Adipocyte (in vitro differentiated cells): ENCODE results near the gene ARHGEF9.

Experiments
- DNase-seq: peaks from one replicate; pipeline ENCODE4 v3.0.0-alpha.2; 2015; ENCODE audit warnings: low read depth
- H3K27me3 ChIP-seq: replicated peaks from 2 replicates; pipeline ENCODE4 v1.7.0; 2013; ENCODE audit warnings: mild to moderate bottlenecking, low read length, moderate library complexity; ENCODE audit not compliant: control insufficient read depth, insufficient read depth
- H3K36me3 ChIP-seq: 2 replicates; pipeline ENCODE4 v1.7.0; 2013; ENCODE audit warnings: low read length, mild to moderate bottlenecking, moderate library complexity; ENCODE audit not compliant: control insufficient read depth, insufficient read depth, severe bottlenecking
- H3K4me1 ChIP-seq: 2 replicates; pipeline ENCODE4 v1.7.0; 2013; ENCODE audit warnings: mild to moderate bottlenecking, low read length, moderate library complexity; ENCODE audit not compliant: control insufficient read depth, insufficient read depth
- H3K4me3 ChIP-seq: 2 replicates; pipeline ENCODE4 v1.7.0; 2013; ENCODE audit warnings: mild to moderate bottlenecking, low read length, moderate library complexity
- H3K9ac ChIP-seq: 2 replicates; pipeline ENCODE4 v1.7.0; 2013; ENCODE audit warnings: mild to moderate bottlenecking, low read length, moderate library complexity
- H3K9me3 ChIP-seq: 2 replicates; pipeline ENCODE4 v1.7.0; 2013; ENCODE audit warnings: mild to moderate bottlenecking, low read length, moderate library complexity; ENCODE audit not compliant: control insufficient read depth

The ARHGEF9 gene

DNA sequence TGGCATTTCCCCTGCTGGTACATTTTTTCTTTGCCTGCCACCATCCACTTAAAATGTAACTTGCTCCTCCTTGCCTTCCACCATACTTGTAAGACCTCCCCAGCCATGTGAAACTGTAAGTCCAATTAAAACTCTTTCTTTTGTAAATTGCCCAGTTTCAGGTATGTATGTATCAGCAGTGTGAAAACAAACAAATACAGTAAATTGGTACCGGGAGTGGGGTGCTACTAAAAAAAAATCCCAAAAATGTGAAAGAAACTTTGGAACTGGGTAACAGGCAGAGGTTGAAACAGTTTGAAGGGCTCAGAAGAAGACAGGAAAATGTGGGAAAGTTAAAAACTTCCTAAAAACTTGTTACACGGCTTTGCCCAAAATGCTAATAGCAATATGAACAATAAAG lies 16.3 kb downstream of the ARHGEF9 start:
- Histone ChIP-seq H3K36me3 (no peaks in the 10 kb centered on the region), H3K4me3 (no peak overlapping the region), H3K9me3 (peaks cover 41% of the 10 kb centered on the region), H3K4me1 (no peaks in the 10 kb centered on the region), H3K9ac (no peak overlapping the region), H3K27me3 (no peaks in the 10 kb centered on the region)
- no peak for DNase-seq

DNA sequence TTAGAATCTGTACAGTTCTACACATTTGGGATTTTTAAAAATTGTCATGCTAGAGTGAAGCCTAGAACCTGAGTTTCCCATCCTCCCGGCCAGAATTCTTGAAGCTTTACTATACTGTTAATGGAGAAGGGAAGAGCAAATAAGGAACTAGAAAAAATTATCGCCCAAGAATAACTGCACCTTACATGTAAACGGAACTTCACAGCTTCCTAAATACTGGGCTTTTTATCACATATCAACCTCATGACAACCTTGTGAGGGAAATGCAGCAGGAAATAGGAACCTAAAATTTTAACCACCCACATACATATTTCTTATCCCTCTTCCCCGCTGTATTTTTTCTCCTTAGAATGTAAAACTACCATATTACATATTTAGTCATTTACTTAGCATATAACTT lies 19.3 kb downstream of the ARHGEF9 start:
- no peaks in the 10 kb centered on the region for H3K4me1 ChIP-seq
- H3K9me3 ChIP-seq: peaks cover 24% of the 10 kb centered on the region
- DNase-seq: no peak
- H3K4me3 ChIP-seq: no peak overlapping the region
- H3K36me3 ChIP-seq: no peaks in the 10 kb centered on the region
- peaks cover 5% of the 10 kb centered on the region for H3K27me3 ChIP-seq
- no peak overlapping the region for H3K9ac ChIP-seq

DNA sequence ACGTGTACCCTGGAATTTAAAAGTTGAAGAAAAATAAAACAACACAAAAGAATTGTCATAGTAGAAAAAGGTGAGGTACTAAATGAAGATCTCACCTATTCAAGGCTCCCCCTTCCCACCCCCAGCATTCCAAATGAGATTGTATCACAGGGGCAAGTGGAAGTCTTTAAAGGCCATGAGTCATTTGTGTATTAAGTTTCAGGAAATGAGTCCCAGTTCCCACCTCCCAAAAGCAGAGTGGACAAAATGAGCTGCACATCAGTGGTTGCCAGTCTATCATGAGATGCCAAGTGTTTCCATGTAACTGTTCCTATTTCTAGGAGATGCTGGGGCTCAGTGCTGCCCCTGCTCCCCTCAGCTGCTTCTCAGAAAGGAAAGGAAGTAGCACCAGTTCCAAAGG lies 20.1 kb downstream of the ARHGEF9 start:
- Histone ChIP-seq H3K4me3 (no peak overlapping the region), H3K4me1 (no peaks in the 10 kb centered on the region), H3K36me3 (no peaks in the 10 kb centered on the region), H3K9ac (no peak overlapping the region), H3K27me3 (peaks cover 5% of the 10 kb centered on the region), H3K9me3 (peaks cover 23% of the 10 kb centered on the region)
- DNase-seq: no peak

DNA sequence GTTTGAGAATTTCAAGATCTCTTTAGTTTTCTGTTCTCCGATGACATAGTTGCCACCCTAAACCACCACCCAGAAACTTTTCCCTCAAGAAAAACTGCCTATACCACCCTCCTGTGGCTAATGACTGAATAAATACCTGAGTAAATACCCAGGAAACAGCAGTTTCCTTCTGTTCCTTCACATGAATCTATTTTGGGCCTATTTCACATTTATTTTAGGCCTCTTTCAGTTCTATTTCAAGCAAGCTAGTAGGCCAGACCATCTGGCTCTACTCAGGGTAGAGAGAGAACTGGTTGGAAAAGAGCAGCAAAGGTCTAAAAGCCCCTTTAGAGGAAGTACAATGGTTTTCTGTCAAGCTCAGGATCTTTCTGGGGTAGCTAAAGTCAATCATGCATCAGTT lies 23.4 kb downstream of the ARHGEF9 start:
- Histone ChIP-seq H3K27me3 (peaks cover 5% of the 10 kb centered on the region), H3K9ac (no peak overlapping the region), H3K4me1 (no peaks in the 10 kb centered on the region), H3K36me3 (no peaks in the 10 kb centered on the region), H3K4me3 (no peak overlapping the region), H3K9me3 (no peaks in the 10 kb centered on the region)
- no peak for DNase-seq

DNA sequence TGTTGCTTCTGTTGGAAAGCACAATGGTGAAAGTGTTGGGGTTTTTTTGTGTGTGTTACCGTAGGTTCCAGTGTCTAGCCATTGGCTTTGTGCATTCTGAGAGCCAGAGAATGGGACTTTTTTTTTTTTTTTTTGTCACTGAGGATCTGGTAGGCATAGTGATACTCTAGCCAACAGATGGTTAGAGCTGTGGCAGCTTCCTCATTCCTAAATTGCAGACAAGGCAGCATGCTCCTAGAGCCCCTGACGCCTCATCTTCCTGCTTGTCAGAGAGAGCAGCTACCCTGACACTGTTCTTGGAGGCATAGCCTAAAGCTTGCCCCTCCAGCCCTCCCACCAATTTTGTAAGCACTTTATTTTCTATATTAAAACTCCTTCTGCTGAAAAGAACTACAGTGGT lies 27.0 kb downstream of the ARHGEF9 start:
- no peaks in the 10 kb centered on the region for H3K4me1 ChIP-seq
- no peaks in the 10 kb centered on the region for H3K9me3 ChIP-seq
- no peak overlapping the region for H3K9ac ChIP-seq
- no peak for DNase-seq
- no peak overlapping the region for H3K4me3 ChIP-seq
- no peaks in the 10 kb centered on the region for H3K36me3 ChIP-seq
- H3K27me3 ChIP-seq: peaks cover 5% of the 10 kb centered on the region

DNA sequence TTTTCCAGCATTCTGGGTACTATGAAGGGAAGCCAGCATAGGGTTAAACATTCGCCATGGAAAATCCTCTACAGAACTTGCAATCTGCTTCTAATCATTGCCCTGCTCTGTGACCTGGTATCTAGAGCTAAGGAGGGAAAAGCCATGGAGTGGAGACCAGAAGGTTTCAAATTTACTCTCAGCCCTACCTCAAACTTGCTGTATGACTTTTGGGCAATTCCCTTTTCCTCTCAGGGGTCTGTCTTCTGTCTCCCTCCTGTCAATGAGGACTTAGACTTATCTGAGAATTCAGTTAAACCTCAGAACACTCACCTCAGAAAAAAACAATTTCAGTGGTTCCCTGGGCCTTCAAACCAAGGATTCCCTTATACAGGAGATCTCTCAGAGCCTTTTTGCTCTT lies 29.1 kb downstream of the ARHGEF9 start:
- Histone ChIP-seq H3K4me1 (no peaks in the 10 kb centered on the region), H3K4me3 (peak overlapping the region; percentile 78), H3K9me3 (no peaks in the 10 kb centered on the region), H3K9ac (no peak overlapping the region), H3K36me3 (no peaks in the 10 kb centered on the region), H3K27me3 (peaks cover 1% of the 10 kb centered on the region)
- DNase-seq: no peak

DNA sequence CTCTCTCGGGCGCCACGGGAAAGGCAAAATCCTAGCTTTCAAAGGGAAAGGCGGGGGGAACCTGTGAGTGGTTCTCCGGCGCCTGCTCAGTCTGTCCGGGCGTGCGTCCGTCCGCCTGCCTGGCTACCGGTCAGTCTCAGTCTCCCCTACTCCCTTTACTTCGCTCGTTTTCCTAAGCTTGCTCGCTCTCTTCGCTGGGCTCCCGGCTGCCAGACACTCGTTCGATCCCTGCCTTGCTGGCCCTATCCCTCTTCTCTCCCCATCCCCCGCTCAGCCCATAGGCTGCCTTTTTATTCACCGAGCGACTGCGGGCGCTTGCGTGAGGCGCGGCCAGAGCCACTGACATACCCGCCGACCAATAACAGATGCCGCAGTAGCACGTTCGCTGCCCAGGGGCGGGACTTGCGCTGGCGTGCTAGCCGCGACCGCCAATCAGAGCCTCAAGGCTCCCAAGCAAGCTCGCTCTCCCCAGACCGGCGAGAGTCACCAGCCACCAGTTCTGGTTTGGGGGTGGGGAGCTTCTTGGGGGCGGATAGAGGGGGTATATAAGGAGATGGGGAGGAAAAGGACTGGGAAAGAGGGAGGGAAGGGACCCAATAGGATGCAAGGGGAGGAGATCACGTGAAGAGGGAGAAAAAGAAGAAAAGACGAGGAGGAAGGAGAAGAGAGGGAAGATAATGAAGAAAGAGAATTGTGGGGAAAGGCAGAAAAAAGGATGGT lies 30.0 kb downstream of the ARHGEF9 start:
- peak overlapping the region; percentile 87 for H3K4me3 ChIP-seq
- H3K9ac ChIP-seq: peak overlapping the region; percentile 92
- DNase-seq: peak; percentile 94
- H3K9me3 ChIP-seq: no peaks in the 10 kb centered on the region
- peaks cover 4% of the 10 kb centered on the region for H3K27me3 ChIP-seq
- H3K4me1 ChIP-seq: no peaks in the 10 kb centered on the region
- H3K36me3 ChIP-seq: no peaks in the 10 kb centered on the region

DNA sequence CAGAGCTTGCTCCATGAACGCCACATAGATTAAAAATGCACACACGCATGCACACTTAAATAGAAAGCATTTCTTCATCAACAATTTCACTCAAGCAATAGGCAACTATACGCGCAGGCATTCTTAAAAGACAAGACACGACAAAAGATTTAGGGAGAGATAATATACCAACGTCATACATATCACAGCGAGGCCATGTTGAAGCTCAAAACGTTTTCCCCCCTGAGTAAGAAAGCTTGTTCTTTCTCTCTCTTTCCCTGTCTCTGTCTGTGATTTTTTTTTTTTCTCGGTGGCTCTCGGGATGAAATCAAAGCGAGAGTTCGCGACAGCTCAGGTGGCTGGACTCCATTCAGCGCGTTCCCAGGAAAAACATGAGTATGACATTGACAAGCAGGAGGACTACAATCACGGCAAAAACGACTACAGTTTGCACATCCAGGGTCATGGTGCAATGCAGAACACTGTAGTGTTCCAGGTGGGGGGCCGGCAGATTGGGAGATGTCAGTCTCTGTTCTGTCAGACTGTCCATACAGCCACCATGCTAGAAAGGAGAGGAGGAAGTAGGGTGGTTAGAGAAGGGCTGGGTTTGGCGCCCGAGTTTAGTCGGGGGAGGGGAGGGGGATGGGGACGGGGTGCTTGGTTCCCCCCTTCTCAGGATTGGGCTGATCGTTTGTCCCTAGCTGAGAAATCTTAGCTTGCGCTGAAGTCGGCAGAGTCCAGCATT lies 30.7 kb downstream of the ARHGEF9 start:
- Histone ChIP-seq H3K9me3 (no peaks in the 10 kb centered on the region), H3K4me3 (peak overlapping the region; percentile 87), H3K36me3 (no peaks in the 10 kb centered on the region), H3K9ac (peak overlapping the region; percentile 92), H3K4me1 (no peaks in the 10 kb centered on the region), H3K27me3 (peaks cover 4% of the 10 kb centered on the region)
- DNase-seq: peak; percentile 58

DNA sequence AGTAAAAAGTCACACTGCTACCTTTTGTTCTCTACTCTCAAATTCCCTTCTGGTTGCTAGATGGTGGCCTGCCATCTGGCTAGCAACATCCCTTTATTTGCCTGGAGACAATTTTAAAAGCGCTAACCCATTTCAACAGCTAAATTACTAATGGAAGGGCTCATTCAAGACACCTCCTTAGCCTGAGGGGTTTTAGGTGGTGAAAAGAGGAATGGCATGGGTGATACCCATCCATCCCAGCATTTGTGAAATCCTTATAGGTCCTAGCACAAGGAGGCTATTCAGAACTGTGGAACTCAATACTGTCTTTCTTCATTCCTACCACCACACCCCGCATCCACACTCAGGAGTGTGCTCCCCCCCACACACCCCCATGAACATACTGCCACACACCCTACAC lies 33.5 kb downstream of the ARHGEF9 start:
- H3K4me1 ChIP-seq: peaks cover 5% of the 10 kb centered on the region
- no peak overlapping the region for H3K9ac ChIP-seq
- H3K36me3 ChIP-seq: no peaks in the 10 kb centered on the region
- no peaks in the 10 kb centered on the region for H3K9me3 ChIP-seq
- DNase-seq: no peak
- peaks cover 4% of the 10 kb centered on the region for H3K27me3 ChIP-seq
- no peak overlapping the region for H3K4me3 ChIP-seq

DNA sequence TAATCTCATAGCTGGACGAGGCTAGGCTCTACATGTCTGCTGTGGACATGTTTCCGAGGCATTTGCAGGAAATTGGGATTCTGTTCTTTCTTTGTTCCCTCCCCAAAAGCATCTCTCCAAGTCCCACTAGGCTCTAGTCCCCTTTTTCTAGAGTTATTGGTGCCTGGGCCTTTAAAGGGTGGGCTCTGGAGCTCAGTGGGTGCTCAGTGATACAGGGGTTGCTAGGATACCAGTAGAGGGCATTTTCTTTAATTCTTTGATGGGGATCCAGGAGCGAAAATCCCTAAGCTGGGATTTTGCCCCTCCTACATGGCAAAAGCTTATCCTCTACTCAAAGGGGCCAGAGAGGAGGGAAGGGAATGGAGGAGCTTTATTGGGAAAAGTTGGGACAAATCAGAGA lies 34.2 kb downstream of the ARHGEF9 start:
- DNase-seq: no peak
- Histone ChIP-seq H3K27me3 (peaks cover 4% of the 10 kb centered on the region), H3K9me3 (no peaks in the 10 kb centered on the region), H3K36me3 (no peaks in the 10 kb centered on the region), H3K9ac (no peak overlapping the region), H3K4me3 (no peak overlapping the region), H3K4me1 (peaks cover 5% of the 10 kb centered on the region)

DNA sequence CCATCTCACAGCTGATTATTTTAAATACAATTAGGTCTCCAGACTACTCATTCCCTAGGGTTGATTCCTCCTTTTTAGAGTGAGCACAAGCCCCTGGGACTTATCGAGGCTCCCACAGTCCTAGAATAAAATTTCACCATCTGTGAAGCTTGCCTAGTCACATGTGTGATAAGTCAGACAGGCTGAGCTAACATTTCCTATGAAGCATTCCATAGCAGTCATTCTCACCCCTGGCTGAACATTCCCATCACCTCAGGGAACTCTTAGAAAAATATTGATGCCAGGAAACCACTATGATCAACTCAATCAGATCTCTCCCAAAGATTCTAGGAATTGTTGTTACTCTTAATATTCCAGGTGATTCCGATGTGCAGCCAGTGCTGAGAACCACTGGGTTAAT lies 37.7 kb downstream of the ARHGEF9 start:
- Histone ChIP-seq H3K27me3 (peaks cover 4% of the 10 kb centered on the region), H3K36me3 (no peaks in the 10 kb centered on the region), H3K4me1 (peaks cover 5% of the 10 kb centered on the region), H3K4me3 (no peak overlapping the region), H3K9me3 (no peaks in the 10 kb centered on the region), H3K9ac (no peak overlapping the region)
- DNase-seq: peak; percentile 68
